SK-N-SH (cell line): ENCODE results near the gene NLRC5. TPM values are rescaled to one million over a fixed set of nuclear protein-coding genes. Genes with fewer than 3 reads are reported as not detected.

ENCODE experiments used
- CTCF ChIA-PET: fragments of 300-600, 350-600 bp; formaldehyde crosslinking; extraction: SDS; loops from one replicate; lab custom pipeline; 2021; lab: Yijun Ruan, JAX
- POLR2A ChIA-PET: fragments of 350-600 bp; sonication (Branson Sonifier 250); formaldehyde crosslinking; extraction: SDS; loops from one replicate; lab custom pipeline; 2020; ENCODE audit warnings: antibody characterized with exemption, inconsistent platforms; lab: Yijun Ruan, JAX
- DNase-seq: peaks from one replicate; pipeline ENCODE4 v3.0.0; 2012
- H2AFZ ChIP-seq: fragments of 200-600 bp; sonication (generic); 2 replicates; pipeline ENCODE4 v1.8.1; 2016; ENCODE audit warnings: antibody characterized with exemption, mild to moderate bottlenecking, low read depth
- H3F3A ChIP-seq: fragments of 200-600 bp; sonication (generic); replicated peaks from 2 replicates; pipeline ENCODE3; 2016; ENCODE audit warnings: antibody characterized with exemption, mild to moderate bottlenecking; ENCODE audit not compliant: insufficient read depth
- H3K27ac ChIP-seq, 2 experiments: fragments of 200-500 bp in 1 of 2; fragments of 200-600 bp in 1 of 2; sonication (Bioruptor generic) in 1 of 2; sonication (generic), shearing (Covaris generic) in 1 of 2; 2 replicates each; pipeline versions ENCODE4 v1.5.1 to v1.6.1; 2014 to 2016; ENCODE audit warnings: low read depth in 2 of 2, inconsistent platforms in 1 of 2, low read length in 1 of 2, mild to moderate bottlenecking in 1 of 2, mixed read lengths in 1 of 2
- H3K27me3 ChIP-seq: fragments of 200-600 bp; sonication (generic), shearing (Covaris generic); 2 replicates; pipeline ENCODE4 v1.6.1; 2016; ENCODE audit warnings: mixed run types; ENCODE audit not compliant: insufficient read depth
- H3K36me3 ChIP-seq, 2 experiments: fragments of 200-500 bp in 1 of 2; fragments of 200-600 bp in 1 of 2; sonication (Bioruptor generic) in 1 of 2; sonication (generic) in 1 of 2; replicated peaks in 1 of 2; 2 replicates each; pipeline versions ENCODE3 to v1.5.1; 2014 to 2016; ENCODE audit warnings: low read length in 1 of 2, mild to moderate bottlenecking in 1 of 2; ENCODE audit not compliant: insufficient read depth in 2 of 2, control insufficient read depth in 1 of 2
- H3K4me1 ChIP-seq, 2 experiments: fragments of 200-500 bp in 1 of 2; fragments of 200-600 bp in 1 of 2; sonication (Bioruptor generic) in 1 of 2; sonication (generic), shearing (Covaris generic) in 1 of 2; 2 replicates each; pipeline versions ENCODE4 v1.5.1 to v1.6.1; 2014 to 2016; ENCODE audit warnings: low read depth in 1 of 2, low read length in 1 of 2, mixed run types in 1 of 2; ENCODE audit not compliant: insufficient read depth in 2 of 2, control insufficient read depth in 1 of 2
- H3K4me2 ChIP-seq: fragments of 200-600 bp; sonication (generic), shearing (Covaris generic); 2 replicates; pipeline ENCODE4 v1.6.1; 2017; ENCODE audit warnings: mixed run types
- H3K4me3 ChIP-seq, 2 experiments: fragments of 200-500 bp in 1 of 2; fragments of 200-600 bp in 1 of 2; sonication (Bioruptor generic) in 1 of 2; sonication (generic), shearing (Covaris generic) in 1 of 2; 2 replicates each; pipeline versions ENCODE4 v1.5.1 to v1.8.1; 2014 to 2016; ENCODE audit warnings: low read depth in 2 of 2, inconsistent platforms in 1 of 2, low read length in 1 of 2, mild to moderate bottlenecking in 1 of 2, mixed read lengths in 1 of 2, moderate library complexity in 1 of 2
- H3K79me2 ChIP-seq: fragments of 200-600 bp; sonication (generic); 2 replicates; pipeline ENCODE4 v1.8.1; 2017; ENCODE audit warnings: mild to moderate bottlenecking; ENCODE audit not compliant: insufficient read depth
- H3K9ac ChIP-seq: fragments of 200-600 bp; sonication (generic); 2 replicates; pipeline ENCODE4 v1.6.1; 2017; ENCODE audit warnings: mixed run types
- H3K9me2 ChIP-seq: fragments of 200-600 bp; sonication (generic); 2 replicates; pipeline ENCODE4 v1.6.1; 2017; ENCODE audit warnings: mixed run types
- H3K9me3 ChIP-seq: fragments of 200-600 bp; sonication (generic); 2 replicates; pipeline ENCODE4 v1.6.1; 2017; ENCODE audit warnings: mixed run types, mild to moderate bottlenecking, moderate library complexity
- H4K20me1 ChIP-seq: fragments of 200-600 bp; sonication (generic); 2 replicates; pipeline ENCODE4 v1.6.1; 2017; ENCODE audit warnings: mild to moderate bottlenecking, mixed run types; ENCODE audit not compliant: insufficient read depth
- CHD2 ChIP-seq: fragments of 150-350 bp; IDR thresholded peaks from 2 replicates; pipeline ENCODE4 v1.6.1; 2018; ENCODE audit warnings: low read length; ENCODE audit not compliant: partially characterized antibody
- EZH2phosphoT487 ChIP-seq: fragments of 200-600 bp; sonication (generic); IDR thresholded peaks from 2 replicates; pipeline ENCODE4 v1.6.1; 2017; ENCODE audit warnings: low read depth, mixed run types, mild to moderate bottlenecking, antibody characterized with exemption, moderate library complexity, borderline replicate concordance
- FOSL2 ChIP-seq: IDR thresholded peaks from 2 replicates; pipeline ENCODE4 v1.4.0; 2012; ENCODE audit warnings: low read depth, mild to moderate bottlenecking, moderate library complexity, borderline replicate concordance
- FOXJ3 ChIP-seq: sonication (generic); formaldehyde crosslinking; IDR thresholded peaks from 2 replicates; pipeline ENCODE4 v1.5.1; 2020; ENCODE audit warnings: mild to moderate bottlenecking, missing genetic modification reagents
- FOXM1 ChIP-seq: IDR thresholded peaks from 2 replicates; pipeline ENCODE4 v1.4.0; 2012; ENCODE audit warnings: low read depth, mild to moderate bottlenecking
- GABPA ChIP-seq: IDR thresholded peaks from 2 replicates; pipeline ENCODE4 v1.4.0; 2012; ENCODE audit warnings: low read depth, mild to moderate bottlenecking
- JUND ChIP-seq: IDR thresholded peaks from 2 replicates; pipeline ENCODE4 v1.4.0; 2012
- MEF2A ChIP-seq: IDR thresholded peaks from 2 replicates; pipeline ENCODE4 v1.4.0; 2012; ENCODE audit warnings: low read depth, borderline replicate concordance
- NRF1 ChIP-seq: IDR thresholded peaks from 2 replicates; pipeline ENCODE4 v1.6.1; 2012; ENCODE audit warnings: low read depth, mild to moderate bottlenecking, low read length
- POLR2AphosphoS5 ChIP-seq: IDR thresholded peaks from 2 replicates; pipeline ENCODE4 v1.6.1; 2012; ENCODE audit warnings: low read depth, low read length
- RFX5 ChIP-seq: IDR thresholded peaks from 2 replicates; pipeline ENCODE4 v1.6.1; 2012; ENCODE audit warnings: mild to moderate bottlenecking, improper control_type of control experiment, low read length
- TAF1 ChIP-seq: IDR thresholded peaks from 2 replicates; pipeline ENCODE4 v1.6.1; 2012; ENCODE audit warnings: low read depth, mild to moderate bottlenecking, low read length, moderate library complexity, borderline replicate concordance
- TCF12 ChIP-seq: IDR thresholded peaks from 2 replicates; pipeline ENCODE4 v1.4.0; 2012
- USF2 ChIP-seq: fragments of 150-350 bp; IDR thresholded peaks from 2 replicates; pipeline ENCODE4 v1.6.1; 2017; ENCODE audit warnings: antibody characterized with exemption, low read length, low read depth, borderline replicate concordance
- YY1 ChIP-seq: IDR thresholded peaks from 2 replicates; pipeline ENCODE4 v1.4.0; 2012; ENCODE audit warnings: low read depth, mild to moderate bottlenecking
- WGBS: methylation state at CpG from one replicate; pipeline ENCODE4 v1.1.6; 2017; ENCODE audit warnings: low lambda C conversion rate; 5-methylcytosine and 5-hydroxymethylcytosine counted together
- polyA plus RNA-seq, 3 experiments: library from polyadenylated mRNA; depleted of rRNA; stranded (reverse); fragments of >200 nt; gene quantifications; 2 replicates each; pipeline ENCODE4 v1.2.3, GENCODE V29; 2012
- TF ChIP-seq, protein P1 (sequence below): fragments of 150-350 bp; IDR thresholded peaks from 2 replicates; pipeline ENCODE4 v1.6.1; 2016; ENCODE audit warnings: mild to moderate bottlenecking, low read depth, low read length
- TF ChIP-seq, protein P2 (sequence below): IDR thresholded peaks from 2 replicates; pipeline ENCODE4 v1.4.0; 2012; ENCODE audit warnings: low read depth
- TF ChIP-seq, protein P3 (sequence below): IDR thresholded peaks from 2 replicates; pipeline ENCODE4 v1.4.0; 2012; ENCODE audit warnings: low read depth, borderline replicate concordance

NLRC5 gene
- polyA plus RNA-seq, 1 of the 3 experiments (the other 2 are of a cell fraction), result 6.5 TPM

DNA sequence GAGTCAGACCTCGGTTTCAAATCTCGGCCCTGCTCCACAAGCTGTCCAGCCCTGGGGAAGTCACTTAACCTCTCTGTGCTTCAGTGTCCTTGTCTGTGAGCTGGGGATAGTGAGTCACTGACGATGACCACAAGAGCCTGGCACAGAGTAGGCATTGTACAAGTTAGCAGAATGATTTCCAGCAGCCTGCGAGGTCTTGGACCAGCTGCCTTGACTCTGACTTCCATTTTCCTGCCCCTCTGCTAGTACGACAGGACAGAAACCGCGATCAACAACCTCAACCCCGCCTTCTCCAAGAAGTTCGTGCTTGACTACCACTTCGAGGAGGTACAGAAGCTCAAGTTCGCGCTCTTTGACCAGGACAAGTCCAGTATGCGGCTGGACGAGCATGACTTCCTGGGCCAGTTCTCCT lies 123.7 kb downstream of the NLRC5 start:
- H3K27ac ChIP-seq, result no peak overlapping the region
- peaks cover 4% of the 10 kb centered on the region for H3F3A ChIP-seq
- ChIA-PET POLR2A (no interaction called here), CTCF (interaction anchor here (0.8 to 1.8 kb wide), 4 partner anchors 11 to 36 kb away, joined by 3 to 9 read pairs (median 6); partner anchors contain the start of gene CPNE2)
- 0 out of 2 replicates have a peak, but pooled peaks cover 2% of the 10 kb centered on the region for H4K20me1 ChIP-seq
- H3K4me3 ChIP-seq, result no peak overlapping the region
- no peak for TF ChIP-seq RFX5
- no peak for TF ChIP-seq TAF1
- TF ChIP-seq, protein P1, sequence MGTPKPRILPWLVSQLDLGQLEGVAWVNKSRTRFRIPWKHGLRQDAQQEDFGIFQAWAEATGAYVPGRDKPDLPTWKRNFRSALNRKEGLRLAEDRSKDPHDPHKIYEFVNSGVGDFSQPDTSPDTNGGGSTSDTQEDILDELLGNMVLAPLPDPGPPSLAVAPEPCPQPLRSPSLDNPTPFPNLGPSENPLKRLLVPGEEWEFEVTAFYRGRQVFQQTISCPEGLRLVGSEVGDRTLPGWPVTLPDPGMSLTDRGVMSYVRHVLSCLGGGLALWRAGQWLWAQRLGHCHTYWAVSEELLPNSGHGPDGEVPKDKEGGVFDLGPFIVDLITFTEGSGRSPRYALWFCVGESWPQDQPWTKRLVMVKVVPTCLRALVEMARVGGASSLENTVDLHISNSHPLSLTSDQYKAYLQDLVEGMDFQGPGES, result no peak
- no peak for TF ChIP-seq FOXJ3 (CRISPR knock-in tag)
- no peak for TF ChIP-seq YY1
- TF ChIP-seq CHD2, result no peak
- TF ChIP-seq MEF2A, result no peak
- no peak for TF ChIP-seq FOXM1
- TF ChIP-seq USF2, result no peak
- no peak for TF ChIP-seq POLR2AphosphoS5
- TF ChIP-seq, protein P2, sequence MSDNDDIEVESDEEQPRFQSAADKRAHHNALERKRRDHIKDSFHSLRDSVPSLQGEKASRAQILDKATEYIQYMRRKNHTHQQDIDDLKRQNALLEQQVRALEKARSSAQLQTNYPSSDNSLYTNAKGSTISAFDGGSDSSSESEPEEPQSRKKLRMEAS, result no peak
- no peak for TF ChIP-seq JUND
- no peak for TF ChIP-seq EZH2phosphoT487
- TF ChIP-seq, protein P3, sequence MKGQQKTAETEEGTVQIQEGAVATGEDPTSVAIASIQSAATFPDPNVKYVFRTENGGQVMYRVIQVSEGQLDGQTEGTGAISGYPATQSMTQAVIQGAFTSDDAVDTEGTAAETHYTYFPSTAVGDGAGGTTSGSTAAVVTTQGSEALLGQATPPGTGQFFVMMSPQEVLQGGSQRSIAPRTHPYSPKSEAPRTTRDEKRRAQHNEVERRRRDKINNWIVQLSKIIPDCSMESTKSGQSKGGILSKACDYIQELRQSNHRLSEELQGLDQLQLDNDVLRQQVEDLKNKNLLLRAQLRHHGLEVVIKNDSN, result no peak
- no peak for TF ChIP-seq GABPA
- no peak for TF ChIP-seq NRF1
- TF ChIP-seq FOSL2, result no peak
- no peak for TF ChIP-seq TCF12
- no peaks in the 10 kb centered on the region for H3K27me3 ChIP-seq
- H3K4me1 ChIP-seq, result peaks cover 0 to 19% of the 10 kb centered on the region in 2 experiments; a peak in 1 of 4 replicates
- no peaks in the 10 kb centered on the region for H3K9me3 ChIP-seq
- no peak overlapping the region for H2AFZ ChIP-seq
- H3K79me2 ChIP-seq, result no peaks in the 10 kb centered on the region
- H3K9ac ChIP-seq, result no peak overlapping the region
- H3K9me2 ChIP-seq, result no peaks in the 10 kb centered on the region
- H3K4me2 ChIP-seq, result no peak overlapping the region
- 89% methylated on average over 13 of the region's 14 CpGs for WGBS
- peaks cover 0 to 7% of the 10 kb centered on the region in 2 experiments for H3K36me3 ChIP-seq
- DNase-seq, result no peak
